HepG2 (cell line): ENCODE results near the gene MEF2B. TPM values are rescaled to one million over a fixed set of nuclear protein-coding genes. Genes with fewer than 3 reads are reported as not detected.

Source experiments
- ARNT2 ChIP-seq: sonication (generic); formaldehyde crosslinking; IDR thresholded peaks from 2 replicates; pipeline ENCODE4 v1.8.0; 2022; ENCODE audit warnings: mild to moderate bottlenecking, low read depth, missing genetic modification reagents, moderate library complexity
- ELK4 ChIP-seq: sonication (generic); formaldehyde crosslinking; IDR thresholded peaks from 2 replicates; pipeline ENCODE4 v1.9.0; 2021; ENCODE audit warnings: missing genetic modification reagents, borderline replicate concordance
- GRHL1 ChIP-seq: sonication (generic); formaldehyde crosslinking; conservative IDR thresholded peaks from 2 replicates; pipeline ENCODE4 v1.8.0; 2022; ENCODE audit warnings: missing genetic modification reagents
- HCFC1 ChIP-seq: fragments of 150-350 bp; IDR thresholded peaks from 2 replicates; pipeline ENCODE4 v1.6.1; 2014; ENCODE audit warnings: low read depth, low read length
- HMGXB4 ChIP-seq, 2 experiments: sonication (generic) in 1 of 2; formaldehyde crosslinking in 1 of 2; IDR thresholded peaks; 2 replicates each; pipeline versions ENCODE4 v1.4.0 to v1.6.1; 2018 to 2020; ENCODE audit warnings: missing genetic modification reagents in 2 of 2, borderline replicate concordance in 1 of 2, low read depth in 1 of 2, mild to moderate bottlenecking in 1 of 2, missing biosample characterization in 1 of 2
- ISL2 ChIP-seq: sonication (generic); formaldehyde crosslinking; IDR thresholded peaks from 2 replicates; pipeline ENCODE4 v1.5.0; 2020; ENCODE audit warnings: missing genetic modification reagents
- PHF20 ChIP-seq: sonication (generic); formaldehyde crosslinking; IDR thresholded peaks from 2 replicates; pipeline ENCODE4 v1.5.0; 2020; ENCODE audit warnings: mild to moderate bottlenecking, missing genetic modification reagents
- RBFOX2 ChIP-seq: fragments of 200-400 bp; formaldehyde crosslinking; IDR thresholded peaks from 2 replicates; pipeline ENCODE4 v1.6.1; 2017; ENCODE audit warnings: low read depth, mild to moderate bottlenecking, low read length
- SPEN ChIP-seq: sonication (generic); formaldehyde crosslinking; IDR thresholded peaks from 2 replicates; pipeline ENCODE4 v1.5.1; 2020; ENCODE audit warnings: low read depth, mild to moderate bottlenecking, missing genetic modification reagents
- TFE3 ChIP-seq: IDR thresholded peaks from 2 replicates; pipeline ENCODE4 v1.6.1; 2016
- ZNF3 ChIP-seq: IDR thresholded peaks from 2 replicates; pipeline ENCODE4 v1.7.0; 2017; ENCODE audit warnings: inconsistent platforms
- ZNF83 ChIP-seq: sonication (generic); formaldehyde crosslinking; IDR thresholded peaks from 2 replicates; pipeline ENCODE4 v1.4.0; 2020; ENCODE audit warnings: missing genetic modification reagents, mild to moderate bottlenecking, borderline replicate concordance
- polyA plus RNA-seq, 8 experiments: library from polyadenylated mRNA; depleted of rRNA in 3 of 8; stranded (reverse) in 7 of 8; unstranded in 1 of 8; fragments of >200 nt; fragmentation: Illumina TruSeq in 4 of 8; extraction: Trizol in 4 of 8; gene quantifications; 2 replicates each; pipeline versions ENCODE4 v1.2.1 to v1.2.3, GENCODE V29; 2011 to 2016; ENCODE audit warnings: low read depth in 4 of 8, missing spikeins in 1 of 8, mixed read lengths in 1 of 8; ENCODE audit not compliant: insufficient read depth in 1 of 8
- total RNA-seq, 5 experiments: library from RNA; depleted of rRNA; stranded (reverse); fragments of >200 nt; fragmentation: Illumina TruSeq; extraction: Trizol; gene quantifications; 2 replicates each; pipeline ENCODE4 v1.2.3, GENCODE V29; 2016; ENCODE audit warnings: low read depth in 1 of 5

Gene MEF2B
- total and polyA plus RNA-seq, 2 of the 13 experiments (the other 11 are each of a cell fraction or from before 2014, with no cell fraction given) = 1.2 to 1.7 TPM

GRCh38 chr19:19098703-19099632 lies 71.1 kb downstream of the MEF2B start (continued):
- 0 out of 2 replicates have a peak, but pooled peaks have one; percentile 11 for TF ChIP-seq HCFC1
- TF ChIP-seq HMGXB4 (CRISPR knock-in tag; IDR thresholded peaks at IDR 0.05; ENCODE audit: borderline replicate concordance in 1 of 2, low read depth in 1 of 2) = peak; percentile 14 to 63; a peak in 2 of 4 replicates
- peak; percentile 62; the same call in 1 of the 2 replicates for TF ChIP-seq ISL2
- no peak for TF ChIP-seq ZNF83 (CRISPR knock-in tag)
- TF ChIP-seq SPEN (CRISPR knock-in tag) = peak; percentile 66
- TF ChIP-seq RBFOX2 = peak; percentile 71
- TF ChIP-seq TFE3 (CRISPR knock-in tag) = no peak
- no peak for TF ChIP-seq PHF20 (CRISPR knock-in tag)
- TF ChIP-seq ELK4 (CRISPR knock-in tag) = no peak
- 0 out of 2 replicates have a peak, but pooled peaks have one; percentile 5 for TF ChIP-seq ZNF3 (CRISPR knock-in tag)
- TF ChIP-seq ARNT2 (CRISPR knock-in tag) = peak; percentile 64; the same call in 1 of the 2 replicates
- no peak for TF ChIP-seq GRHL1 (CRISPR knock-in tag)
